GM19395 (cell line): ENCODE measurements around the gene XCL1.
"Not testable (repeated sequence)": the region's sequence is repeated elsewhere in the genome, so short reads cannot be mapped to it uniquely, and the experiment has no call there.

ENCODE experiments used
- ATAC-seq: cut with Tn5 transposase; IDR thresholded peaks from one replicate; pipeline ENCODE4 v1.9.1; 2021; ENCODE audit warnings: mild to moderate bottlenecking, moderate library complexity; ENCODE audit not compliant: unreplicated experiment

XCL1 gene

GRCh38 chr1:168567007-168567406 lies 9.4 kb upstream of the XCL1 start:
- ATAC-seq, result no peak

- no peak for ATAC-seq
Observed at GRCh38 chr1:168567568-168567967, 8.8 kb upstream of the XCL1 start.

- no peak for ATAC-seq
Observed at GRCh38 chr1:168568346-168568745, 8.1 kb upstream of the XCL1 start.

GRCh38 chr1:168570652-168571051 lies 5.8 kb upstream of the XCL1 start:
- no peak for ATAC-seq

- ATAC-seq, result no peak
Observed at GRCh38 chr1:168572633-168573032, 3.8 kb upstream of the XCL1 start.

- peak; percentile 52 for ATAC-seq
Observed at GRCh38 chr1:168574234-168574633, 2.2 kb upstream of the XCL1 start.

GRCh38 chr1:168578531-168579185 lies 2.3 kb downstream of the XCL1 start:
- ATAC-seq, result not testable (repeated sequence)

- ATAC-seq, result not testable (repeated sequence)
Observed at GRCh38 chr1:168580290-168580689, 3.9 kb downstream of the XCL1 start.

GRCh38 chr1:168580991-168581390 lies 4.6 kb downstream of the XCL1 start:
- not testable (repeated sequence) for ATAC-seq

GRCh38 chr1:168581817-168582572 lies 5.6 kb downstream of the XCL1 start:
- no peak for ATAC-seq

- no peak for ATAC-seq
Observed at GRCh38 chr1:168582688-168583336, 6.4 kb downstream of the XCL1 start.

GRCh38 chr1:168583571-168583970 lies 7.2 kb downstream of the XCL1 start:
- no peak for ATAC-seq

GRCh38 chr1:168585191-168585590 lies 8.8 kb downstream of the XCL1 start:
- ATAC-seq, result no peak

GRCh38 chr1:168585937-168586336 lies 9.5 kb downstream of the XCL1 start:
- no peak for ATAC-seq

GRCh38 chr1:168589167-168589566 lies 12.8 kb downstream of the XCL1 start:
- ATAC-seq, result no peak

- no peak for ATAC-seq
Observed at GRCh38 chr1:168591066-168591465, 14.7 kb downstream of the XCL1 start.

GRCh38 chr1:168591641-168592250 lies 15.3 kb downstream of the XCL1 start:
- ATAC-seq, result no peak

GRCh38 chr1:168595403-168595802 lies 19.0 kb downstream of the XCL1 start:
- ATAC-seq, result not testable (repeated sequence)

- ATAC-seq, result no peak
Observed at GRCh38 chr1:168598125-168598524, 21.7 kb downstream of the XCL1 start.

GRCh38 chr1:168598892-168599291 lies 22.5 kb downstream of the XCL1 start:
- no peak for ATAC-seq

- no peak for ATAC-seq
Observed at GRCh38 chr1:168599641-168600040, 23.2 kb downstream of the XCL1 start.

GRCh38 chr1:168601051-168601450 lies 24.6 kb downstream of the XCL1 start:
- ATAC-seq, result no peak
